ENCODE measurements around the gene INPP5K. TPM values are rescaled to one million over a fixed set of nuclear protein-coding genes. Genes with fewer than 3 reads are reported as not detected.

INPP5K gene
- total RNA-seq, 4 donors from 2014 or later = 62.0 to 89.3 (median 76.1) TPM

- no peak for DNase-seq (ENCODE audit: extremely low spot score)
- no peaks in the 10 kb centered on the region for H3K27me3 ChIP-seq
- peak overlapping the region in 1 of 4 donors; percentile 10 for H3K27ac ChIP-seq (replicated peaks in 1 of 4)
- TF ChIP-seq POLR2AphosphoS5 (IDR thresholded peaks at IDR 0.05) (peak in 1 of 2 donors; percentile 24), POLR2A (IDR thresholded peaks at IDR 0.05; ENCODE audit: low read depth) (no peak)
- H3K4me3 ChIP-seq = no peak overlapping the region
- no peaks in the 10 kb centered on the region for H3K9me3 ChIP-seq
- WGBS = 81% methylated on average over 31 of the region's 33 CpGs
- intact Hi-C loops (cut with DNase I) = no loop called here
- H3K4me1 ChIP-seq = peaks cover 17 to 39% (median 29%) of the 10 kb centered on the region in 4 donors
- H3K36me3 ChIP-seq = peaks cover 21 to 48% (median 42%) of the 10 kb centered on the region in 4 donors
These were observed 54.0 kb downstream of the INPP5K start for GRCh38 chr17:1462164-1463112.

DNA sequence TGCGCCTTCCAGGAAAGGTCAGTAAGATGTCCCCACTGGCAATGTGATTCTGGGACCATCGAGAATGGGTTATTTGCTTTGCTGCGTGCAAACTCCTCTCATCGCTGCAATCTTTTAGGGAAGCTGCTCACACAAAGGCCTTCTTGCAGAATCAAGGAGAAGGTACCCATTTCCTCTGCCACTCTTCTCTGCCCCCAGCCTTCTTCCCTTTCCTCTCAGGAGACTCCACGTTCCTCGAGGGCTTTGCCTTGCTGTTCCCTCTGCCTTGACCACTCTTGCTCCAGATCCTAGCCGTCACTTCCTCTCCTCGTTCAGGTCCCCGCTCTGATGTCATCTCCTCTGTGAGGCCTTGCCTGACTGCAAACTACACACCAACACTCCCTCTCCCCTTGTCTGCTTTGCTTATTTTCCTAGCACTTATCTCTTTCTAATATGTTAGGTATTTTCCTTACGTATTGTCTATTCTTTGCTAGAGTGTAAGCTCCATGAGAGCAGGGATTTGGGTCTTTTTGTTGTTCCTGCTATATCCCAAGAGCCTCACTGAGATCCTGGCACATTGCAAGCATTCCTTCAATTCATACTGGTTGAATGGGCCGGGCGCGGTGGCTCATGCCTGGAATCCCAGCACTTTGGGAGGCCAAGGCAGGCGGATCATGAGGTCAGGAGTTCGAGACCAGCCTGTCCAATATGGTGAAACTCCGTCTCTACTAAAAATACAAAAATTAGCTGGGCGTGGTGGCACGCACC, 55.0 kb downstream of the INPP5K start:
- no peak overlapping the region for H3K4me3 ChIP-seq
- TF ChIP-seq POLR2AphosphoS5 (IDR thresholded peaks at IDR 0.05) (peak in 1 of 2 donors; percentile 23), EP300 (IDR thresholded peaks at IDR 0.05) (no peak), POLR2A (IDR thresholded peaks at IDR 0.05; ENCODE audit: low read depth) (no peak)
- TF ChIP-seq, protein P1, sequence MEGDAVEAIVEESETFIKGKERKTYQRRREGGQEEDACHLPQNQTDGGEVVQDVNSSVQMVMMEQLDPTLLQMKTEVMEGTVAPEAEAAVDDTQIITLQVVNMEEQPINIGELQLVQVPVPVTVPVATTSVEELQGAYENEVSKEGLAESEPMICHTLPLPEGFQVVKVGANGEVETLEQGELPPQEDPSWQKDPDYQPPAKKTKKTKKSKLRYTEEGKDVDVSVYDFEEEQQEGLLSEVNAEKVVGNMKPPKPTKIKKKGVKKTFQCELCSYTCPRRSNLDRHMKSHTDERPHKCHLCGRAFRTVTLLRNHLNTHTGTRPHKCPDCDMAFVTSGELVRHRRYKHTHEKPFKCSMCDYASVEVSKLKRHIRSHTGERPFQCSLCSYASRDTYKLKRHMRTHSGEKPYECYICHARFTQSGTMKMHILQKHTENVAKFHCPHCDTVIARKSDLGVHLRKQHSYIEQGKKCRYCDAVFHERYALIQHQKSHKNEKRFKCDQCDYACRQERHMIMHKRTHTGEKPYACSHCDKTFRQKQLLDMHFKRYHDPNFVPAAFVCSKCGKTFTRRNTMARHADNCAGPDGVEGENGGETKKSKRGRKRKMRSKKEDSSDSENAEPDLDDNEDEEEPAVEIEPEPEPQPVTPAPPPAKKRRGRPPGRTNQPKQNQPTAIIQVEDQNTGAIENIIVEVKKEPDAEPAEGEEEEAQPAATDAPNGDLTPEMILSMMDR (IDR thresholded peaks at IDR 0.05) = no peak
- peak overlapping the region; percentile 63 to 72 (median 68) for H3K27ac ChIP-seq (replicated peaks in 1 of 4)
- intact Hi-C loops (cut with DNase I) = no loop called here
- no peaks in the 10 kb centered on the region for H3K9me3 ChIP-seq
- H3K36me3 ChIP-seq = peaks cover 12 to 37% (median 32%) of the 10 kb centered on the region in 4 donors
- H3K27me3 ChIP-seq = no peaks in the 10 kb centered on the region
- DNase-seq (ENCODE audit: extremely low spot score) = no peak
- WGBS = 83% methylated on average over 18 of the region's 18 CpGs
- peaks cover 20 to 45% (median 36%) of the 10 kb centered on the region in 4 donors for H3K4me1 ChIP-seq

- Histone ChIP-seq H3K9me3 (no peaks in the 10 kb centered on the region), H3K4me1 (peaks cover 20 to 45% (median 38%) of the 10 kb centered on the region in 4 donors), H3K27me3 (no peaks in the 10 kb centered on the region), H3K4me3 (no peak overlapping the region), H3K27ac (replicated peaks in 1 of 4) (peak overlapping the region; percentile 63 to 72 (median 68)), H3K36me3 (peaks cover 5 to 26% (median 20%) of the 10 kb centered on the region in 4 donors)
- no peak for TF ChIP-seq POLR2A (IDR thresholded peaks at IDR 0.05; ENCODE audit: low read depth)
- peak; percentile 46 to 65 for TF ChIP-seq POLR2AphosphoS5 (IDR thresholded peaks at IDR 0.05)
- DNase-seq (ENCODE audit: extremely low spot score) = no peak
- whole genome bisulfite sequencing = 23% methylated on average over 6 of the region's 6 CpGs
- intact Hi-C loops (cut with DNase I) = no loop called here
These were observed 56.2 kb downstream of the INPP5K start for GRCh38 chr17:1460233-1460632.

DNA sequence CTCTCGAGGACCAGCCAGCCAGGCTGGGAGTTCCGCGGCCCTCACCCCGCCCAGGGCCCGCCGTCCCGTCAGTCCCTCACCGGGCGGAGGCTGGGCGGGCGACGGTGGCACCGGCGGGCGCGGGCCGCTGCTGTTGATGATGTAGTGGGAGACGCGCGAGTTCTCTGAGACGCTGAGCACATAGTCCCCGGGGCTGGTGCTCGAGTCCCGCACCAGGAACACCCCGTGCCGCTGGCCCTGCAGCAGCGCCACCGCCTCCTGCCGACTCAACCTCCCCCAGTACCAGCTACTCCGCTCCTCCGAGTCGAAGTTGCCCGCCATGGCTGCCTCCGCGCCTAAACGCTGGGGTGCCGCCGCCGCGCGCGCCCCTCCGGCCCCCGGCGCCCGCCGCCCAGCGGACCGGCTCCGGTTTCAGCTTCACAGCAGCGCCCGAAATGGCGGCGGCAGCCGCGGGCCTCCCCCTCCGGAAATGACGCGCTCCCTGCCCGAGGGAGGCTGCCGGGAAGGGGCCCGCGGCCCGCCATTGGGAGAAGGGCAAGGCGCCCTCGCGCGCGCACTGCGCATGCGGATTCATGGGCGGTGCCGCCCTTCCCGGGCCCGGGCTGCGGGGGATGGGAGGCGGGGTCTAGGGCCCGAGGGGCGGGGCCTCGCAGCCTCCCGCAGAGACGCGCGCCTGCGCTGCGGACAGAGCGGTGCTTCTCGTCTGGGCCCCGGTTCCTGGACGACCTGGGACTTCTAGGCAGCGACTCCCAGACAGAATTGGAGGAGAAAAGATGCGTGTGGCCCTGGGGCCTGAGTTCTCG, 60.4 kb downstream of the INPP5K start, which contains the start of gene CRK:
Gene CRK, minus strand, starts transcription at position 436 of the 803 bp plus-strand sequence. Its CDS starts 115 bp downstream, at position 321.
- no peaks in the 10 kb centered on the region for H3K27me3 ChIP-seq
- under 1% methylated on average over 54 of the region's 93 CpGs for WGBS
- H3K9me3 ChIP-seq = no peaks in the 10 kb centered on the region
- peaks cover 53 to 68% (median 63%) of the 10 kb centered on the region in 4 donors for H3K4me1 ChIP-seq
- TF ChIP-seq POLR2A (IDR thresholded peaks at IDR 0.05; ENCODE audit: low read depth) = peak; percentile 89
- TF ChIP-seq POLR2AphosphoS5 (IDR thresholded peaks at IDR 0.05) = peak; percentile 91 to 95
- no peak for TF ChIP-seq EP300 (IDR thresholded peaks at IDR 0.05)
- TF ChIP-seq, protein P1 (IDR thresholded peaks at IDR 0.05) = peak in 2 of 3 experiments; percentile 19 to 28
- peaks cover 0 to 9% (median 5%) of the 10 kb centered on the region in 4 donors for H3K36me3 ChIP-seq
- peak; percentile 98 for DNase-seq (ENCODE audit: extremely low spot score)
- intact Hi-C loops (cut with DNase I) = no loop called here
- H3K4me3 ChIP-seq = peak within 1 kb of the TSS; percentile 71 to 88 (median 84)
- H3K27ac ChIP-seq (replicated peaks in 1 of 4) = peak within 1 kb of the TSS; percentile 90 to 99 (median 90)

- 1% methylated on average over 14 of the region's 31 CpGs for WGBS
- Histone ChIP-seq H3K27me3 (no peaks in the 10 kb centered on the region), H3K27ac (replicated peaks in 1 of 4) (peak overlapping the region; percentile 90 to 99 (median 90)), H3K4me1 (peaks cover 47 to 61% (median 59%) of the 10 kb centered on the region in 4 donors), H3K36me3 (peaks cover 0 to 9% (median 5%) of the 10 kb centered on the region in 4 donors), H3K4me3 (peak overlapping the region; percentile 71 to 88 (median 84)), H3K9me3 (no peaks in the 10 kb centered on the region)
- intact Hi-C loops (cut with DNase I) = no loop called here
- no peak for DNase-seq (ENCODE audit: extremely low spot score)
- TF ChIP-seq, protein P1 (IDR thresholded peaks at IDR 0.05) = peak; percentile 36 to 70 (median 49)
- TF ChIP-seq EP300 (IDR thresholded peaks at IDR 0.05) (no peak), POLR2A (IDR thresholded peaks at IDR 0.05; ENCODE audit: low read depth) (no peak), POLR2AphosphoS5 (IDR thresholded peaks at IDR 0.05) (peak; percentile 40 to 49)
These were observed 61.1 kb downstream of the INPP5K start for GRCh38 chr17:1455291-1455796.
